Dedifferentiated amniotic fluid mesenchymal stem cell (primary cell): ENCODE results near the gene CARD18.
"Not testable (repeated sequence)": the region's sequence is repeated elsewhere in the genome, so short reads cannot be mapped to it uniquely, and the experiment has no call there.

ENCODE experiments used
- DNase-seq: peaks from one replicate; pipeline ENCODE4 v3.0.0-alpha.2; 2016; ENCODE audit errors: extremely low spot score

CARD18 gene

GRCh38 chr11:105132716-105133511, 6.7 kb downstream of the CARD18 start:
- peak; percentile 22 for DNase-seq

- no peak for DNase-seq
These were observed 9.3 kb downstream of the CARD18 start for GRCh38 chr11:105130189-105130813.

GRCh38 chr11:105124756-105125155, 14.8 kb downstream of the CARD18 start:
- no peak for DNase-seq

GRCh38 chr11:105111145-105111944, 28.2 kb downstream of the CARD18 start:
- no peak for DNase-seq

GRCh38 chr11:105110688-105111030, 28.9 kb downstream of the CARD18 start:
- no peak for DNase-seq

GRCh38 chr11:105109855-105110687, 29.5 kb downstream of the CARD18 start:
- DNase-seq = peak; percentile 33

GRCh38 chr11:105109321-105109720, 30.2 kb downstream of the CARD18 start:
- no peak for DNase-seq

- DNase-seq = no peak
These were observed 31.3 kb downstream of the CARD18 start for GRCh38 chr11:105108247-105108646.

GRCh38 chr11:105107226-105107825, 32.2 kb downstream of the CARD18 start:
- not testable (repeated sequence) for DNase-seq

GRCh38 chr11:105106140-105106539, 33.4 kb downstream of the CARD18 start:
- no peak for DNase-seq

GRCh38 chr11:105104292-105104691, 35.3 kb downstream of the CARD18 start:
- DNase-seq = no peak

- no peak for DNase-seq
These were observed 36.2 kb downstream of the CARD18 start for GRCh38 chr11:105103336-105103735.

- not testable (repeated sequence) for DNase-seq
These were observed 37.4 kb downstream of the CARD18 start for GRCh38 chr11:105102079-105102581.

GRCh38 chr11:105100981-105101630, 38.5 kb downstream of the CARD18 start:
- DNase-seq = no peak

- DNase-seq = no peak
These were observed 39.4 kb downstream of the CARD18 start for GRCh38 chr11:105100206-105100605.

GRCh38 chr11:105099594-105099993, 40.0 kb downstream of the CARD18 start:
- DNase-seq = not testable (repeated sequence)

GRCh38 chr11:105092256-105093239, 47.0 kb downstream of the CARD18 start:
- no peak for DNase-seq
